Glomerular visceral epithelial cell (primary cell): Measurements from ENCODE around the gene TNFRSF1A.
A peak's percentile ranks its signal among the peaks of the same experiment; 100 is the strongest.

ENCODE experiments used
- DNase-seq: peaks from one replicate; pipeline ENCODE4 v3.0.0-alpha.2; 2016; ENCODE audit errors: extremely low spot score

Gene TNFRSF1A

DNA sequence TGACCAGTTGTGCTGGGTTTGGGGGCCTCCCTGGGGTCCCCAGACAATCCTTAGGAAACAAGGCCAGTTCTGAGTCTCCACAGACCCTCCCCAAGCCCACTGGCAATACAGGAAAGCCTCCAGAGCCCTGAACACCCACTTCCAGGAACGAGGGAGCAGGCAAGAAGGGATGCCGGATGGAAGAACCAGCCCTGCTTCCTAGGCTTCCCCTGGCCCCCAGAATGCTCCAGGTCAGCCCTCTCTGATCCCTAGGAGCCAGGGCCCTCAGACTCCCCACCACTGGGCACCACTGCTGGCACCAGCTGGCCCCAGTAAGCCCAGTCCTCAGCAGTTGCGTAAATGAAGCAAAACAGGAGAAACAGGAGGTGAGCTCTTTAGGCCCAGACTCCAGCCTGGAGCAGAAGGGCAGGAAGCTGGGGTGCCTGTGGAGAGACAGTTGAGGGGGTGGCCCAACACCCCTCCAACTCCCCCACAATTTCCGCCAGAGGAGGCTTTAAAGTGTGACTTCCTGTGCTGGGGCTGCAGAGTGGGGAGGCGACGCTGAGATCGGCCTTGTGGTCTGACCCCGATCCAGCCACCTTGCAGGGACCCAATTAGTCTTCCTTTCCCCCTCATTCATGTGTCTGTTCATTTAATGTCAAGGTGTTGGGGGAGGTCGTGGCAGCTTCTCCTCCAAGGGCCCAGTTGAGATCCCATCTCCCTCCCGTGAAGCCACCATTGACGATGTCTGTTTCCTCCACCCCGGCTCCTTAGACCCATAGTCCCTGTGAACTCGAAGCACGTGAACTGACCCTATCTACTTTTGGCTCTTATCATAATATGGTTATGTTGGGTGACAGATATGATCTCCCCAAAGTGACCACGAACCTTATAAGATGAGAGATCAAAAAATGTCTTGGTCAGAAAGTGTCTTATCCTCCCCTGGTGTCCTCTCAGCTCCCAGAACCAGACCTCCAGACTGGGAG is 4.7 kb downstream of the TNFRSF1A start:
- no peak for DNase-seq

DNA sequence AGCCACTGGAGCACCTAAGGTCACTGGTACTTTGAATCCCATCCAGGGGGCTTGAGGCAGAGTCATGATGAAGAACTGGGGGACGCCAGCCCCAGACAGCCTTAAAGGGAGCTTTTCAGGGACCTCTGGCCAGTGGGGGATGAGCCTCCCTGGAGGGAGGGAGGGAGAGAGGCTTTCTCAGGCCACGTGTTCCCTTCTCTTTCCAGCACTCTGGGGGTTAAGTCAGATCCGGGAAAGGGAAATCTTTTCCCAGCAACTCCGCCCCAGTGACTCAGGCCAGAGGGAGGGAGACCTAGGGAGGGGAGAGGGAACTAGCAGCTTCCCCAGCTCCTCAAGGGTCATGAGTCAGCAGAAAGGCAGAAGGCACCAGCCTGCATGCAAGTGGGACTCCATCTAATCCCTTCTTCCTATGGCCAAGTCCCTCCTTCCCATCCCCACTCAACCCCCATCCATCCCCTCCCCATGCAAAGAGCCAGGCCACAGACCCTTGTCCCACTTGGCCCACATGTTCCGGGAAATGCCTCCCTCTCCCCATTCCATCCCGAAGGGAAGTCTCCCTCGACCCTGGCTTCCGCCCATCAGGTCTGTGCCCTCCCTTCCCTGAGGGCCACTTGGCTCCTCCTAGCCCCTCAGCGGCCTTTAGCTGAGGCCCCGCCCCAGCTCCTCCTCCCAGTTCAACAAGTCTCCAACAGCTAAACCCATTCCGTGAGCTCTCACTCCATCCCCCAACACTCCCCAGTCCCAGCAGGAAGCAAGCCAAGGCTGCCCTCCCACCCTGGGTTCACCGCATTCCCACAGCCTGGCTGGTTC is 5.6 kb downstream of the TNFRSF1A start:
- peak; percentile 97 for DNase-seq

DNA sequence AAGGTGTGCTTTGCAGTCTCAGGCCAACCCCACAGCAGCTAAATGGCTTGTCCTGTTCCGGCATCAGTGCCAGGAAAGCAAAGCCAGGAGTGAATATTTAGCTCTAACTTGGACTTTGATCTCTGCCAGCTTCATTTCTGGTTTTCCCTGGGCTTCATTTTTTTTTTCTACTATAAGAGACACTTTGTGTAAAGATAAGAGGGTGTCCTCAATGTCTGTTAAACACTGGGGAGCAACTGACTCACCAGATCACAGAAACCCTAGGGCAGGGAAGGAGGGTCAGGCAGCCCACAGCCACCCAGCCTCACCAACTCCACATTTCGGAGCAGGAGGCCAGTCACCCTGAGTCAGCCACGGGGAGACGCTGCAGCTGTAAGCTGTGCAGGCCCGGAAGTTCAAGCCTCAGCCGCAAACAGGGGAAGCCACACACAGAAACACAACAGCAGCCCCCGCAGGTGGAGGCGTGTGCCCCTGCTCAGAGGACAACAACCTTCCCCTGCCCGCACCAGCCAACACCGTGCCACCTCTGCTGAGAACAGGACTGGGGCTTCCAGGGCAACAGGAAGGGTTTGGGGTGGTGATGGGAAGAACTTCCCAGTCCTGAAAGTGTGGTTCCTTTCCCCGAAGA is 6.3 kb downstream of the TNFRSF1A start:
- peak; percentile 83 for DNase-seq

DNA sequence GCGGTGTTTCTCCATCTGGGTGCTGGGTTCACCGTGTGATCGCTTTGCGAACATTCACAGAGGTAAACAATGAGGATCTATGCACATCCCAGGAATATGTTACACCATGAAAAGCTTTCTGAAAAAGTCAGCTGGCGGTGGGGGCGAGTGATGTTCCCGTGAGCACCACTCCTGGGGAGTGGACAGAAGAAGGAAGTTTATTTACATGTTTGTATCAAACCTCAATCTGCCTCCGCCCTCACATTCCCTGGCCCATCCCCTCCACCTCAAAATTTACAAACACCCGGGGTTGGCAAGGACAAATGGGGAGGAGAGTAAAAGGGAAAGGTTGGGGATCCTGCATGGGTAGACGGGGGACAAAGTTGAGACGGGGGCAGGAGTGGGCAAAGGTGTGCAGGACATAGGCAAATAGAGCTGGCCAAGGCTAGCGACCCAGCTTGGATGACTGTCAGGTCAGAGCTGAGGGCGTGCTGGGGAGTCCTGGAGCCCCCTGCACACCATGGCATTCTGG is 6.9 kb downstream of the TNFRSF1A start:
- no peak for DNase-seq

DNA sequence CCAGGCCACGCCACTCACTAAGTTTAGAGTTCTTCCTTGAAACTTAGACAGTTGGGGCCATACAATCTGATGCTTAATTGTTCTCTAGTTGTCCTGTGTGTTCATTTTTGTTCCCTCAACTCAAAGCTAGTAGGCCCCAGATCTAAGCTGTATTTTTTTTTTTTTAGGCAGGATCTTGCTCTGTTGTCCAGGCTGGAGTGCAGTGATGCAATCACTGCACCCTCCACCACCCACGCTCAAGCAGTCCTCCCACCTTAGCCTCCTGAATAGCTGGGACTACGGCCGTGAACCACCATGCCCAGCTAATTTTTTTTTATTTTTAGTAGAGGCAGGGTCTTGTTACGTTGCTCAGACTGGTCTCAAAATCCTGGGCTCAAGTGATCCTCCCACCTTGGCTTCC is 7.5 kb downstream of the TNFRSF1A start:
- no peak for DNase-seq

DNA sequence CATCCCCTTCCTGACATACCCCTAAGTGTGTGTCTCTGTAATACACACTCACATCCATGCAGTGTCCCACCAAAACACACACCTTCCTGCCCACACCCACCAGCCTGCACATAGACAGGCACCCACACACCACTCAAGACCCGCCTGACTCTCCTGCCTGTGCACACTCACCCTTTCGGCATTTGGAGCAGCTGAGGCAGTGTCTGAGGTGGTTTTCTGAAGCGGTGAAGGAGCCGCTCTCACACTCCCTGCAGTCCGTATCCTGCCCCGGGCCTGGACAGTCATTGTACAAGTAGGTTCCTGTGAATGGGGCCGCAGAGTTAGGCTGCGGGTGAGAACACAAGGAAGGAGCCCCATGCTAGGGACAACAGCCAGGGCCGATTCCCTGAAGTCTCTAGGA is 8.3 kb downstream of the TNFRSF1A start:
- DNase-seq, result peak; percentile 79

DNA sequence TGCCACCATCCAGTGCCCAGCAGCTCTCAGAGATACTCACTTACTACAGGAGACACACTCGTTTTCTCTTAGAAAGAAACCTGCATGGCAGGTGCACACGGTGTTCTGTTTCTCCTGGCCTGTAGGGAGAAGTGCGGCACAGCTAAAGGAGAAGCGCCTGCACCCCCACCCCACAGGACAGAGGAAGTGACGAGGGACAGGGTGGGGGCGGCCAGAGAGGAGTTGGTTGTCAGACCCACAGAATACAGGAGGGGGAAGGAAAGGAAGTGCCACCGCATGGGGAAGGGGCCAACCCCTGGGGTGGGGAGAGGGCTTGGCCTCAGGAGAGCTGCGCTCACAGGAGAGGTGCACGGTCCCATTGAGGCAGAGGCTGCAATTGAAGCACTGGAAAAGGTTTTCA is 8.8 kb downstream of the TNFRSF1A start:
- DNase-seq, result no peak

DNA sequence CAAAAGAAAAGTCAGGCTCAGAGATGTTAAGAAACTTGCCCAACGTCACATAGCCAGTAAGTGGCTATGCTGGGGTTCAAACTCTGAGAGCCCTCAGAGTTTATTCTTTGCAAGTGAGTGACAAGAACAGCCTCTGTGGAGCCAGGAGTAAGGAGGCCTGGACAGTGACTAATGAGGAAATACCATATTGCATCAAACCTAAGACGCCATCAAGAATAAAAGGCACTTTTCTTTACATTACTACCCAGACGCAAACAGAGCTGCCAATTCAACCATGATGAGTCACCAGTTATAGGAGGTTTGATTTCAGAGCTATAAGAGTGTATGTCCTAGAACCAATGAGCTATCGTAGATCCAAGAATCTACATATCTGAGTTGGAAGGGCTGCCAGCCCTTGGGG is 9.4 kb downstream of the TNFRSF1A start:
- no peak for DNase-seq

DNA sequence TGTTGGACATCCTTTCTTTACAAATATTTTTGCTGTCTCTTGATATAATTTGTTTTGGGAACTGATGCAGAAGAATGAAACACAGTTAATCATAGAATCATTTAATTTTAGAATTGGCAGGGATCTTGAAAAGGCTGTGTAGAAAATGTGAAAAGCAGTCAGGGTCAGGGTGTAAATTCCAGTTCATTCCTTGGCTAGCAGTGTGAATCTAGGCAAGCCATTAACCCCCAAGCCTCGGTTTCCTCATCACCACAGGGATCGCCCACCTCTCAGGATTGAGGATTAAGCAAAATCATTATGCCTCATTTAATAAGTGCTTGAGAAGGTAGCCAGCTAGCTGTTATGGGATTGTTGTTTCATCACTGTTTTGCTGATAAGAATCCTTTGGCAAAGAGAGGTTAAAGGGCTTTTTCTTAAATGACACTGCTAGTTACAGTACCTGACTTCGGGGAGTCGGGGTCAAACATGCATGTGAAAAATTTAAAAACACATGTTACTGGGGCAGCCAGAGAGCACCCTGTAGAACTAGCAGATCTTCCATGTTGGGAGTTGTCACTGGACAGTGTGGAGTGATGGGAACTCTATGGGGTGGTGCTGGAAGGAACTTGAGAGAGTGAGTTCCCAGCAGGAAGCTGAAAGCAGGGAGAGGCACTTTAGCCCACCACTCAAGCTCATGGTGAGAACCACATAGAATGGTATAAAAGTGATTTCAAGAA is 10.7 kb downstream of the TNFRSF1A start:
- no peak for DNase-seq

DNA sequence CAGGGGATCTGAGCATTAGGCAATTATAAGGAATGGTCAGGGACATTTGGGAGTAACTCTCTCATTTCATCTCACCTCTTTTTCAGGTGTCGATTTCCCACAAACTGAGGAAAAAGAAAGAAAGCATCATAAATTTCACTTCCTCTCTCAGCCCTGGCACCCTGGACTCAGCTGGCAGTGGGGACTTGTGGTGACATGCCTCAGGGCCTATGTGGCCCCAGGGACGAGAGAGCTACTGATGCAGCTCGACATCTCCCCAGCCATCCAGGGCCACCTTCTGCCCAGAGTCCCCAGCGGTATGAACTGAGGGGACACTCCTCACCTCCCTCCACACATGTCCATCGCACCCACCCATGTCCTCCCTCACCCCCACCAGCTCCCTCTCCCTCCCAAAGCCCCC is 11.7 kb downstream of the TNFRSF1A start:
- DNase-seq, result no peak

DNA sequence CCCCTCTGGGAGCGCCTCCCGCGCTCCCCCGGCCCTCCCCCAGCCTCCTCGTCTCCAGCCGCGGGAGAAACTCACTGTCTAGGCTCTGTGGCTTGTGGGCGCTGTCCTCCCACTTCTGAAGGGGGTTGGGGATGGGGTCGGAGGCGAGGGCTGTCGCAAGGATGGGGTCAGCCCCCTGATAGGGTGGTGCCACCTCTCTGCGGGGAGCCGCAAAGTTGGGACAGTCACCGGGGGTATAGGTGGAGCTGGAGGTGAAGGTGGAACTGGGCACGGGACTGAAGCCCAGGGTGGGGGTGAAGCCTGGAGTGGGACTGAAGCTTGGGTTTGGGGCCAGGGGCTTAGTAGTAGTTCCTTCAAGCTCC is 12.2 kb downstream of the TNFRSF1A start:
- DNase-seq, result no peak

DNA sequence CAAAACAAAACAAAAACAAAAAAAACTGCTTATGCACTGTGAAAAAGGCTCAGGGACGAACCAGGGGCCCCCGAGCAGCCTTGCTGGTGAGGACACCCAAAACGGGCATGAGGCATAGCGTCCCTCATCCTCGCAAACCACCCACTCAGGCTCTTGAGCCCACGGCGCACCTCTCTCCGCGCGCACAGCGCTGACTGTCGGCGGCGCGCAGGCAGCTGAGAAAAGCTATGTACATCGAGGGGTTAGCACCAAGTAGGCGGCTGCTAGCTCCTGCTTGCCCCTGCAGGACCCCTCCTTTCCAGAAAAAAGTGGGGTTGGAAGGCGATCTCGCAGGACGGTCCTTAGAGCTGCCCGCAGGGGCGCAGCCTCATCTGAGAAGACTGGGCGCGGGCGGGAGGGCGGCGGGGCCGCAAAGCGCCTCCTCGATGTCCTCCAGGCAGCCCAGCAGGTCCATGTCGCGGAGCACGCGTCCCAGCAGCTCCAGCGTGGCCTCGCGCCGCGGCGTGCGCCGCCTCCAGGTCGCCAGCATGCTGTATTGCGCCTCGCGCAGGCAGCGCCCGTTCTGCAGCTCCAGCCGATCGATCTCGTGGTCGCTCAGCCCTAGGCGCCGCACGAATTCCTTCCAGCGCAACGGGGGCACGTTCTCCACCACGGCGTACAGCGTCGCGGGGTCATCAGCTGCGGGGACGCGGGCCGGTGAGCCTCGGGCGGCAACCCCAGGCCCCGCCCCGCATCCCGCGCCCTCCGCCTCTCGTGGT is 12.8 kb downstream of the TNFRSF1A start:
- DNase-seq, result no peak

DNA sequence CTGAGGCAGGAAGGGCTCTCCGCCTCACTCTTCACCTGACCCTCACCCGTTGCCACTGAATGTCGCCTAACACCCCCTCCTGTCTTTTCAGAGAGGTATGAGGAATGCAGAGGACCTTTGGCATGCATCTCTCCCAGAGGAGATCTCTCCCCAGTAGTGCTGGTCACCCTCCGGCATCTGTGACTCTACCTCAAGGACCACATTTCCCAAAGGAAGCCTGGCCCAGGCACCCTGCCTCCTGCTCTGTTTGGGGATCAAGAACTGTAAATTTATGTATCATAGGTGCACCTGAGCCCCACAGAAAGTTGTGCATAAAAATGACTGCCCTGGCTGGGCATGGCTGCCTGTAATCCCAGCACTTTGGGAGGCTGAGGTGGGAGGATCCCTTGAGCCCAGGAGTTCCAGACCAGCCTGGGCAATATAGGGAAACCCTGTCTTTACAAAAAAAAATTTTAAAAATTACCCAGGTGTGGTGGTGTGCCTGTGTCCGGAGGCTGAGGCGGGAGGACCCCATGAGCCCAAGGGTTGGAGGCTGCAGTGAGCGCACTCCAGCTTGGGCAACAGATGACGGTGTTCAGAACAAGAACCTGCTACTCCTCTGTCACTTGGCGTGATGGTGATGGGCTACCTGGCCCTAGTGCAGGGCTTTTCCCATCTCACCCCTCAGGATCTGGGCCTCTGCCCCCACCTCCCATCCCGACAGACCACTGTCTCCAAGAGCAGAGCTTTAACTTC is 13.7 kb downstream of the TNFRSF1A start:
- no peak for DNase-seq

DNA sequence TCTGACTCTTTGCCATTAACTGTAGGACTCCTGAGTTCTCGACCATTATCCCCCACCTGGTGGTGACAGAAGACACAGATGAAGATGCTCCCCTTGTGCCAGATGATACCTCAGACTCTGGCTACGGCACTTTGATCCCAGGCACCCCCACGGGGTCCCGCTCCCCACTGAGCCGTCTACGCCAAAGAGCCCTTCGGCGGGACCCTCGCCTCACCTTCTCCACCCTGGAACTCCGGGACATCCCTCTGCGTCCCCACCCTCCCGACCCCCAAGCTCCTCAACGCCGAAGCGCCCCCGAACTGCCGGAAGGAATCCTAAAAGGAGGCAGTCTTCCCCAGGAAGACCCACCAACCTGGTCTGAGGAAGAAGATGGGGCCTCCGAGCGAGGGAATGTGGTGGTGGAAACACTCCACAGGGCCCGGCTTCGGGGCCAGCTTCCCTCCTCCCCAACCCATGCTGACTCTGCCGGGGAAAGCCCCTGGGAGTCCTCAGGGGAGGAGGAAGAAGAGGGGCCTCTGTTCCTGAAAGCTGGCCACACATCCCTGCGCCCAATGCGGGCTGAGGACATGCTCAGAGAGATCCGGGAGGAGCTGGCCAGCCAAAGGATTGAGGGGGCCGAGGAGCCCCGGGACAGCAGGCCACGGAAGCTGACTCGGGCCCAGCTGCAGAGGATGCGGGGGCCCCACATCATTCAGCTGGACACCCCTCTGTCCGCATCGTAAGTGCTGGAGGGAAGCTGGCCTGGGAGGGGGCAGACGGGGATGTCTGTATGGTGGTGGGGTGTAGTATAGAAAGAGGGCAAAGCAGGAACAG is 14.4 kb downstream of the TNFRSF1A start:
- no peak for DNase-seq

DNA sequence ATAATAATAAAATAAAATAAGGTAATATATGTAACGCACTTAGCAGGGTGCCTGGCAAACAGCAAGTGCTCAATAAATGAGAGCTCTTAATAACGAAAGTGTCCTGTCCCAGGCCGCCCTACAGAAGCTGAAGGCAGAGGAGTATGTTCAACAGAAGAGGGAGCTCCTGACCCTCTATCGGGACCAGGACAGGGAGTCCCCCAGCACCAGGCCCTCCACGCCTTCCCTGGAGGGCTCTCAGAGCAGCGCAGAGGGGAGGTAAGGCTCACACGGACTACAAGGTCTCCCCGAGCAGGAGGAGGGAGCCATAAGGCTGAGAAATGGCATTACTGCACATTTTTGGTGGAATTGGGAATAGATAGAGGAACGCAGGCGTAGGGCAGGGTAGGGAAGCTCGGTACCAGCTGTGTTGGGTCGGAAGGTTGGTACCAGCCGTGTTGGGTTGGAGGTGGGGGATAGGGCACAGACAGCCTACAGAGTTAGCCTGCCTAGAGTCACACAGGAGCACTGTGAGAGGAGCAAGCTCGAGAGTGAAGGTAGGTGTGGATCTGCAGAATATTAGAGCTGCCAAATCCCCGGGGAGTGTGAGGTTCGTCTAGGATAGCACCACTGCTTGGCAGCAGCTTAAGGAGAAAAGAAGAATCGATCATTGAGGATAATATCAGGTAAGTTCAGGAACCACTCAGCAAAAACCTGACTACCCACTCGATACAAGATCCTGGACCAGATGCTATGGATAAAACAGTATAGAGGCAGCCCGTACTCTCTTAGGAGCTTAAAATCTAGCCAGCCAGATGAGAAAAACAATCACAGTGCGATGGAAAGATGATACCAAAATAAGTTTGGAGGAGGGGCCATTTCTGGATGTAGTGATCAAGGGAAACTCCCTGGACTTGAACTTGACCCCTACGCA is 15.3 kb downstream of the TNFRSF1A start:
- DNase-seq, result peak; percentile 41

DNA sequence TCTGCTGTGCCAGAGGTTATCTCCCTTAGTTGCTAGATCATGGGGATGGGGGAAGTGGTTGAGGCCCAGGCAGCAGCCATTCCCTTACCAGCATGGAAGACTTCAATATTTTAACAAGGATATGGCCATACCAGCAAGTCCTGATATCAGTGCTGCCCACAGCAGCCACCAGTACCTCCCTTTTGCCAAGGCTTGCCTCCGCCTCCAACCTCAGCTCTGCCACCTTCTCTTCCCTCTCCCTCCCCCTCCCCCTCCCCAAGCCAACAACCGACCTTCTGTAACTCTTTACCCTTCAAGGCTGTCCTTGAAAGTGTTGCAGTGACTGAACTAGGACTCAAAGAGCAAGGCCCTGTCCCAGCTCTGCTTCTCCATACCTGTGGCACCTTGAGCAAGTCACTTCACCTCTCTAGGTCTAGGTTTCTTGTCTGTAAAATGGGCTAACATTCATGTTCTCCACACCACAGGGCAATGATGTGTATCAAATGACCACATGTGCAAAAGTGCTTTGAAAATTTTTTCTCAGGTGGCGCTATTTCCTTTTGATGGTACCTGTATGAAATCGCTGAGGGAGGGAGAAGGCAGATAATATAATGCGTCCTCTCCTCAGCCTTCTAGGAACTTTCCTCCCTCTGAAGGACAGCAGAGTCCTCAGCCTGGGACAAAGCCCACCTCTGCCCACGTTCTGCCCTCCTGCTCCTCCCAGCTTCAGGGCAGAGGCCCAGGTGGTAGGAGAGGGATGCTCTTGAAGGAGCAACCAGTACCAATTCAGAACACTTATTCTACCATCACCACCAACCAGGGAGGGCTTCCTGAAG is 16.7 kb downstream of the TNFRSF1A start:
- no peak for DNase-seq

DNA sequence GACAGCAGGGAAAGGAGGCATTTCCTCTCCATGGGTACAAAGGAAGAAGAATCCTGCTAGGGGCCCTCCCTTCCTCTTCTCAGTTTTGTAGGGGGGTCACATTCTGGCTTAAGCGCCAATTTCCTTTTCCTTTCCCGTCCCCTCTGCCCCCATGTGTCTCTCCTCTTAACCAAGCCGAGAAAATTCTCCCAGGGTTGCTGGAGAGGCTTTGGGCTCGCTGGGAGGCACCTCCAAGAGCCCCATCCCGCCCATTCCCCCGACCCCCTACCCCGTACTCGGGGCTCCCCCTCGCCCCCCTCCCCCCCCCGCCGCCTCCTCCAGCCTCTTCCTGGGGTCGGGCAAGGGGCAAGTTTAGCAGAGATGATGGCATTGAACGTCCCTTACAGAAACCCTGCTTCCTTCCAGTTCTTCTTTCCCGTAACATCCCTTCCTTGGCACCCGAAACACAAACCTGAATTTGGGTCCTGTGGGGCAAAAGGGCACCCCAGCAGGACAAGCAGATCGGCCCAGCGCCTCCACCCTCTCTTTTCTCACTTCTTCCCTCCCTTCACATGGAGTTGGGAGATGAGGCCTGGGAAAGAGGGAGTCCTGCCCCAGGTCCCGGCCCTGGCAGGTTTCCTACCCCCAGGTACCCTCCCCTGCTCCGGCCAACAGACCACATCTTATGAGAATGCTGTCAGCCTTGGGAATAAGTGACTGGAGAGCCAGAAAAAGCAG is 17.7 kb downstream of the TNFRSF1A start:
- DNase-seq, result no peak
